HG02885 (cell line): ENCODE results near the gene BMP8B.

Experiments
- ATAC-seq: cut with Tn5 transposase; IDR thresholded peaks from one replicate; pipeline ENCODE4 v1.9.1; 2021; ENCODE audit warnings: mild to moderate bottlenecking; ENCODE audit not compliant: unreplicated experiment, poor library complexity

BMP8B gene

DNA sequence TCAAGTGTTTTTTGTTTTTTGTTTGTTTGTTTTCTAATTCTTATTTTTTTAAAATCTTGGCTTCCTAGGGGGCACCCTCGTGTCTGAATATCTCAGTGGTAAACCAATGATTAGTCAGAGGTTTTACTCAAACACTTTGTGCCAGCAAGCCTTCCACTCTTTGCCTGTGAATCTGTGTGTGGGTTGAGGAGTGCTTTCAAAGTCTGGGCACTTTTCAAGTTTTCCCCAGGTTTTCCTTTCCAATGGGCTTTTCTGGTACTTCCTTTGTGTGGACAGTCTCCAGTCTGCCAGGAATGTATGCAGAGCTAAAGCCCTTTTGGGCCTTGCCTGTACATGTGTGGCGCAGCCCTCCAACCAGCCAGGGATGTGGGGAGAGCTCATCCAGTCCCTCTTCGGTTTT is 59.6 kb downstream of the BMP8B start:
- ATAC-seq: no peak

DNA sequence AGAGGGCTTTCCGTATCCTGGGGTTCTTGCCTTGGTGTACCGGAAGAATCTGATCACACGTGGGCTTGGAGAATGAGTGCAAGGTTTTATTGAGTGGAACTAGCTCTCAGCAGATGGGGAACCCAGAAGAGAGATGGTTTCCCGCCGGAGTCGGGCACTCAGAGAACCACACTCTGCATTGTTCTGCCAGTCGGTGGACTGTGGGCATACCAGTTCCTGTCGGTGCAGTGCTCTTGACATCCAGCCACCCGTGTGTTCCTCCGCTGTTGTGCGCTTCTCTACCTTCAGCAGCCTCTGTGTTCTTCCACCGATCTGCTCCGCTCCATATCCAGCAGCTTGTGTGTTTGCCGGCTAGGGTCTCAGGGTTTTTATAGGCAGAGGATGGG is 60.7 kb downstream of the BMP8B start:
- ATAC-seq: no peak

DNA sequence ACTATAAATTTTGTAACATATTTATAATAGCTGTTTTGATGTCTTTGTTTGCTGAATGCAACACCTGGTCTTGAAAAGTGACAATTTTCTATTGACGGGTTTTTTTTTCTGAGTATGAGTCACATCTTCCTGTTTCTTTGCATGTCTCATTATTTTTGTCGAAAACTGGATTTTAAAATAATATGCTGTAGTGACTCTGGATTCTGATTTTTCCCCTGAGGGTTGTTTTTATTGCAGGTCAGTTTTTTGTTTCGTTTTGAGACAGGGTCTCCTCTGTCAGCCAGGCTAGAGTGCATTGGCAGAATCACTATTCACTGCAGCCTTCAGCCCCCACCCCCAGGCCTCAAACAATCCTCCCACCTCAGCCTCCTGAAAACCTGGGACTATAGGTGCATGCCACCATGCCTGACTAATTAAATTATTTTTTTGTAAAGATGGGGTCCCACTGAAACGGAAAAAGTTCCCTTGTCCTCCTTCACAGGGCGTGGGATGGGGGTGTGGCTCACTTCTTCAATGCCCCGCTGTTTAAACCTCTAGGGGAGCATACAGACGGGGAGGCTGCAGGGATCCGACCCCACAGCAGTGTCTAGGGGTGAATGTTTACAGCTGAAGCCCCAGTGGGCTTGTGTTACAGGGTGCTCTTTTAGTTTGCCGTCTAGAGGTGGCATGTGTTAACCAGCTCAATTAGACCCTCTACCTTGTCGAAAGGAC is 61.3 kb downstream of the BMP8B start:
- ATAC-seq: no peak

DNA sequence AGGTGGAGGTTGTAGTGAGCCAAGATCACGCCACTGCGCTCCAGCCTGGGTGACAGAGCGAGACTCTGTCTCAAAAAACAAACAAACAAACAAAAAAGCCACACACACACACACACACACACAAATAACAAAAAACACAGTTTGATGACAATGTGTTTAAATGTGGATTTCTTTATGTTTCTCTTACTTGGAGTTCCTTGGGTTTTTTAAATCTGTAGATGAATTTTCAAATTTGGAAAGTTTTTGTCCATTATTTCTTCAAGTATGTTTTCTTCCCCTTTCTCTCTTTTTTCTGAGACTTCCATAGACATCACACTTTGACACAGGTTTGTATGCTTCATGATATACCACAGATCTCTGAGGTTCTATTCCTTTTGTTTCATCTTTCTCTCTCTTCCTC is 62.1 kb downstream of the BMP8B start:
- ATAC-seq: no peak

DNA sequence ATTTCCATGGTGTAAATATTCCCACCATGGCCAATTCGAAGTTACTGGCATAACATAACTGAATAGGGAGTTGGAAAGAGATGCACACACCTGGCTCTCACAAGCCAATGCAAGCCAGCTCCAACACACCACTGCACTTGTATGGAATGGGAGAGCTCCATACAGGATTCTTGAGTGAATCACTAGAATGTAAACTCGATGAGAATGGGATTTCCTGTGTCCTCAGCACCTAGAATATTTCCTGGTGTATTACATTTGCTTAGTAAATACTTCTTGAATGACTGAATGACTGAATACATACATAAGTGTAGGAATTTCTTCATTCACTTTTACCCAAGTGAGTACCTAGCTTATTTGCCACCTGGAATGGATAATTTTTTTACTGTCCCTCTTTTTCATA is 66.2 kb downstream of the BMP8B start:
- ATAC-seq: no peak

DNA sequence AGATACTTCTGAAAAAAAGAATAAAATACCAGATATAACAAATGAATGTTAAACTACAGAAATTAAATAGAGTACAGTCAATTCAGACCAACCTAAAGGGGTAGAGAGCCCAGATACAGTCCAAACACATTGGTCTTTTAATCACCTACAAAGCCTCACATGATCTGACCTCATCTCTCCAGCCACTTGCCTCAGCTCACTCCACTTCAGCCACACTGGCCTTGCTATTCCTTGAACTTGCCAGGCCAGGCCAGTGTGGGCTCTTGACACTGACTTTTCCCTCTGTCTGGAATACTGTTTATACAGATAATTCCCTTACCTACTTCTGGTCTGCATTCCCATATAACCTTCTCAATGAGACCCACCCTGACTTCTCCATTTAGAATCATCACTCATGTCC is 67.0 kb downstream of the BMP8B start:
- no peak for ATAC-seq

DNA sequence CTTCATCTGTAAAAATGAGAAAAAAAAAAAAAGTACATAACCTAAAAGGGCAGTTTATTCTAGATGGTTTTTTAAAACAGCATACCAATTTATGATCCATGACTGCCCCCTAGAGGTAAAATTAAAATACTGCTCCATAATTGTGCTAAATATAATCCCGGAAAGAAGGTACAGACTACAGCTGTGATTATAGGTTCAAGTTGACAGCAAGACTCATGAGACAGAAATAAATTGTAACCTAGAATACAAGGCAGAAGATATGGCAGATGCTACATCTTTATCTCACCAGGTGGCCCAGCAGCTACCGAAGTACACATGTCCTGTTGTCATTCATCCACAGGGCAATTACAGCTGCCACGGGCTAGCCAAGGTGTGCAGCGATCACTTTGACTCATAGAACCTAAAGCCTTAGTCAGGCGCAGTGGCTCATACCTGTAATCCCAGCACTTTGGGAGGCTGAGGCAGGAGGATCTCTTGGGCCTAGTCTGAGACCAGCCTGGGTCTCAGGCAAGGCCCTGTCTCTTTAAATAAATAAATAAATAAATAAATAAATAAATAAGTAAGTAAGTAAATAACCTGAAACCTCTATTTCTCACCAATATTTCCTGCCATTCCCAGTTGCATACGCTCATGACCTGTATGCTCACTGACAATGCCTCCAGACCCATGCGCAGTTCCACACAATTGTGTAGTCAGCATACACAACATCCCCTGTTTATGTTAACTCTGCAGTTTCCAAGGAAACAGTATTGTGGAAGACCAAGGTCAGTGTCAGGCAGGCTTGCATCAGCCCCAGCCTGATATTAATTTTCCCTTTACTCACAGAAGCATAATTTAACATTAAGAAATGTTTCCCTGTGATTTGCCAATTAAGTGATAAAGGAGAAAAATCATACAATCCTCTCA is 68.3 kb downstream of the BMP8B start:
- no peak for ATAC-seq

DNA sequence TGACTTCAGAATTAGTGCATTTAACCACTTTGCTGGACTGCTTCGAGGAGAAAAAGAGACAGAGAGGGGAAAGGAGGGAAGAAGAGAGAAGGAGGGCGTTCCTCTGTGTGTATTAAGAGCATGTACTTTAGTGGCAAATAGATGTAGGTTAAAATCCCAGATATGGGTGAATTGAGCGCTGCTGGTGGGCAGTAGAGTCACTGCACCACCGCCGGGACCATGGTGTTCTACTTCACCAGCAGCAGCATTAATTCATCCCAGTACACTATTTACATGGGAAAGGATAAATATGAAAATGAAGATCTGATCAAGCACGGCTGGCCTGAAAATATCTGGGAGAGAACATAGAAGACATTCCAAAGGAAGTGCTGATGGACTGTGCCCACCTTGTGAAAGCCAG is 70.9 kb downstream of the BMP8B start:
- ATAC-seq: no peak

DNA sequence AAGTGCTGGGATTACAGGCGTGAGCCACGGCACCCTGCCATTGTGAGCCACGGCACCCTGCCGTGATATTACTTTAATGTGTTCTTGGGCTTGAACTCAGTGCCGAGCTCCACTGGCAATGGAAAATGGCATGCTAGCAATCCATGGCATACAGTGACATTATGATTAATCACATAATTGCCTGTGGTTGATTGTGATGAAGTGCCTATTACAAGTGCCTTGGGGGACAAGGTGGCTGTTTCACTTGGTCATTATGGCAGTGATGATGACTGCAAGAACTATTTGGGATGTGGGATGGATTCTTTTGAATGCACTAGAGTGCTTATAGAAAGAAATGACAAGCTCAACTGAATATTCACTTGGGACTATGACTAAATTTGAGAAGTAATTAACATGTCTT is 75.1 kb downstream of the BMP8B start:
- no peak for ATAC-seq

DNA sequence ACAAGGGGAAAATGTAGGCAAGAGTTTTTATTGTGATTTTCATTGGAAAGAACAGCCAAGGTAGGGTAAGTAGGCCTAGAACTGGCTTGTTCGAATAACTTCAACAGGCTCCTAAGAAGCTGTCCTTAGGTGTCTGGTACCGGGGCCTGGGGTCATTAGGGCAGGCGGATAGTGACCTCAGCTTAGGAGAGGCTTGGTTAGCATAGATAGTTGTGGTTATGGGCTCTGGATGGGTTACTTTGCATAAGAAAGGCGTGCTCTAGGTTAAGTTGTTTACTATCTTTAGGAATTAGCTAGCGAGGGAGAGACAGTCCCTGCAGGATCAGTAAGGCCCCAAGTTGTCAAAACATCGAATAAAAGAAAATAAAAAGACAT is 76.7 kb downstream of the BMP8B start:
- ATAC-seq: no peak

DNA sequence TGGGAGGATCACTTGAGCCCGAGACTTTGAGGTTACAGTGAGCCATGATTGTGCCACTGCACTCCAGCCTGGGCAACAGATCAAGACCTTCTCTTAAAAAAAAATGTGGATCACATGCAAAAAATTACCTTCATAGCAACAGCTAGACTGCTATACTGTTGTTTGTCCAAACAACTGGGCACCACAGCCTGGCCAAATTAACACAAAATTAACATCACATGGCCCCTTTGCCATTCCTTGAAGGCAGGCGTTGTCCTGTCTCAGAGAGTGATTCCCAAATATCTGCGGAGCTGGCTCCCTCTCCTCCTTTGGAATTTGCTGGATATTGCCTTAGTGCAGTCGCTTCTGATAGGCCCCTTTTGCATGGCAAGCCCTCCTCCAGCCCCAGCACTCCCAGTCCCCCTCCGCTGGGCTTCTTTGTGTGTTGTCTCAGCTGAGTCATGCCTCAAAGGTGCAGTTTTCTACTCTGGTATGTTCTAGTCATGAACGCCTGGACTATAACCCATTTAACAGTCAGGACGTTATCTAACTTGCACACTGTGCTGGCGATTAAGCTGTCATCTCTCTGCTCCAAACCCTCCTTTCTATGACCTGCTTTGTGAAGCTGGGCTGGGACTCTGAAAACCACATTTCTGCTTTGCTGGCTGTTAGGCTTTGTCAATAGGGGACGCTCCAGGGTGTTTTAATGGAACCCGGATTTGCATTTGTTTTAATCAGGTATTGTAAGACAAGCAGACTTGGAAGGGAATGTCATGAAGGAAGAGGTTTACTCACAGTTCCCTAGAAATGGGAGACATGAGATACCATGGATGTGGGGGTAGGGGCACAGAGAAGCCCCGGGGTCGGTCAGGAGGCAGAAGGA is 77.3 kb downstream of the BMP8B start:
- no peak for ATAC-seq

DNA sequence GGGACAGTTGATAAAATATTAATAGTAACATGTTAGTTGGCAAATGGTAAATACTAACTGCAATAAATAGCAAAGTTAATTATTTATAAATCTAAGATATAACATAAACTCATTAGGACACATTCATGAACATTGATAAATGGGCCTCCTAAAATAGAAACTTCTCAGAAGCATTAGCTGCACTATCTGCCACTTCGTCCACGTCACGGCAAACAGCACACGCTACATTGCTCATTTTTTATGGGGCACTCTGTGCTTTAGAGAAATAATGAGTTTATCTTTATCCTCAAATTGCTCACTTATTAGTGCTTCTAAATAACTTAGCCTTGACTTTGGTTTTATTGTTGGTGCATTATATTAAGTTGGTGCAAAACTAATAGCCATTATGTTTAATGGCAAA is 81.2 kb downstream of the BMP8B start:
- no peak for ATAC-seq
